Panc1 (cell line): ENCODE measurements around the gene VAMP3. TPM values are rescaled to one million over a fixed set of nuclear protein-coding genes. Genes with fewer than 3 reads are reported as not detected.

Experiments used
- ATAC-seq: fragments of 200-7000 bp; cut with Tn5 transposase; 2 replicates; pipeline ENCODE4 v1.9.1; 2020; ENCODE audit warnings: mild to moderate bottlenecking, moderate library complexity
- BruUV-seq: library from RNA; stranded (reverse); fragments of 400-500 nt; replicated peaks from 2 replicates; lab custom pipeline; 2021; lab: Mats Ljungman, UMichigan
- CTCF ChIA-PET: fragments of 300-600 bp; sonication (Branson Sonifier 250); formaldehyde crosslinking; loops from one replicate; lab custom pipeline; 2022; ENCODE audit warnings: antibody characterized with exemption; lab: Charles Lee
- POLR2A ChIA-PET: fragments of 300-600 bp; sonication (Branson Sonifier 250); formaldehyde crosslinking; loops from one replicate; lab custom pipeline; 2022; ENCODE audit warnings: antibody characterized with exemption; lab: Charles Lee
- DNase-seq: peaks from one replicate; pipeline ENCODE4 v3.0.0-alpha.2; 2010; ENCODE audit warnings: low read depth, low spot score
- H3K27ac ChIP-seq: 2 replicates; pipeline ENCODE4 v1.5.1; 2011; ENCODE audit warnings: mild to moderate bottlenecking, low read length, inconsistent platforms
- H3K27me3 ChIP-seq: fragments of 200-500 bp; sonication (Bioruptor generic); 2 replicates; pipeline ENCODE4 v1.6.0; 2014; ENCODE audit warnings: low read length, inconsistent platforms; ENCODE audit not compliant: control insufficient read depth, insufficient read depth
- H3K36me3 ChIP-seq: fragments of 200-500 bp; sonication (Bioruptor generic); 2 replicates; pipeline ENCODE4 v1.5.1; 2014; ENCODE audit warnings: inconsistent platforms, mild to moderate bottlenecking, low read length, moderate library complexity; ENCODE audit not compliant: control insufficient read depth, insufficient read depth
- H3K4me1 ChIP-seq: 2 replicates; pipeline ENCODE4 v1.5.1; 2011; ENCODE audit warnings: inconsistent platforms, mild to moderate bottlenecking, low read length, moderate library complexity; ENCODE audit not compliant: control insufficient read depth, insufficient read depth
- H3K4me3 ChIP-seq, 2 experiments: 2 replicates each; pipeline ENCODE4 v1.5.1; 2011 to 2012; ENCODE audit warnings: low read depth in 2 of 2, low read length in 2 of 2, mild to moderate bottlenecking in 2 of 2, inconsistent platforms in 1 of 2, moderate library complexity in 1 of 2
- H3K9me3 ChIP-seq: fragments of 200-500 bp; sonication (Bioruptor generic); 2 replicates; pipeline ENCODE4 v1.5.1; 2014; ENCODE audit warnings: low read depth, mild to moderate bottlenecking, inconsistent platforms, low read length, moderate library complexity; ENCODE audit not compliant: control insufficient read depth, insufficient read depth
- CTCF ChIP-seq: fragments of 450-650 bp; IDR thresholded peaks from 2 replicates; pipeline ENCODE4 v1.5.1; 2017; ENCODE audit warnings: mild to moderate bottlenecking
- POLR2AphosphoS5 ChIP-seq: IDR thresholded peaks from 2 replicates; pipeline ENCODE4 v1.6.1; 2012; ENCODE audit warnings: mild to moderate bottlenecking, low read depth, low read length, moderate library complexity
- SIN3A ChIP-seq: IDR thresholded peaks from 2 replicates; pipeline ENCODE4 v1.6.1; 2012; ENCODE audit warnings: low read depth, mild to moderate bottlenecking, low read length, moderate library complexity, borderline replicate concordance; ENCODE audit not compliant: insufficient read depth
- TCF7L2 ChIP-seq: IDR thresholded peaks from 2 replicates; pipeline ENCODE4 v1.6.1; 2011; ENCODE audit warnings: mild to moderate bottlenecking, low read depth, low read length, inconsistent platforms
- in situ Hi-C: cut with HindIII; loops from 2 replicates; pipeline ENCODE4 v1.10.0; 2016; ENCODE audit warnings: low sequenced_read_pairs, low pct_unique_long_range_greater_than_20kb
- intact Hi-C: fragments of 100-400 bp; cut with micrococcal nuclease; formaldehyde crosslinking; loops from one replicate; pipeline ENCODE4 v1.10.0; 2022; ENCODE audit not compliant: unreplicated experiment
- total RNA-seq: library from RNA; stranded (reverse); gene quantifications from one replicate; pipeline ENCODE4 v1.2.1, GENCODE V29; 2021; ENCODE audit not compliant: unreplicated experiment
- TF ChIP-seq, protein P1 (sequence below), 2 experiments: IDR thresholded peaks; 2 replicates each; pipeline ENCODE4 v1.6.1; 2011 to 2012; ENCODE audit warnings: low read depth in 2 of 2, control low read depth in 1 of 2, low read length in 1 of 2, mild to moderate bottlenecking in 1 of 2, moderate library complexity in 1 of 2; ENCODE audit not compliant: insufficient read depth in 1 of 2

The VAMP3 gene
- total RNA-seq, 1 experiment from 2014 or later: 106 TPM

DNA sequence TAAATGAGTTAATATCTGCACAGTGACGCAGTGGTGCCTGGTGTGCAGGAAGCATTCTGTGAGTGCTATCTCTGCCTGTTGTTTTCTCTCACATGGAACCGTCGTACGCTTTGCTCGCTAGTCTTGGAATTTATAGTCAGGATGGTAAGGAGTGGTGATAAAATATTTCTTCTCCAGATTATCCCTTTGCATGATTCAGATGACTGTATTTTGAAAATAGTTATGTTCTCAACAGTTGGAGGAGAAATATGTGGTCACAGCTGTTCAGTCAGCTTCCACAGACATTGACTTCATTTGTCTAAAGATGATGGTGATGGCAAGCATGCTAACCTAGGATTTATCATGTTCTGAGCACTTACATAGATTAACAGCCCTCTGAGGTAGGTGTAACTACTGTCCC, 41.3 kb upstream of the VAMP3 start:
- Histone ChIP-seq H3K4me1 (no peaks in the 10 kb centered on the region), H3K36me3 (no peaks in the 10 kb centered on the region), H3K4me3 (no peak overlapping the region), H3K27ac (no peak overlapping the region), H3K9me3 (no peaks in the 10 kb centered on the region), H3K27me3 (no peaks in the 10 kb centered on the region)
- TF ChIP-seq POLR2AphosphoS5 (no peak), TCF7L2 (no peak), CTCF (no peak)
- CTCF ChIA-PET: no interaction called here
- POLR2A ChIA-PET: no interaction called here
- no peak for DNase-seq
- ATAC-seq: no peak
- in situ Hi-C loops (no loop called here), intact Hi-C loops (no loop called here)
- BruUV-seq: no TSS peak

DNA sequence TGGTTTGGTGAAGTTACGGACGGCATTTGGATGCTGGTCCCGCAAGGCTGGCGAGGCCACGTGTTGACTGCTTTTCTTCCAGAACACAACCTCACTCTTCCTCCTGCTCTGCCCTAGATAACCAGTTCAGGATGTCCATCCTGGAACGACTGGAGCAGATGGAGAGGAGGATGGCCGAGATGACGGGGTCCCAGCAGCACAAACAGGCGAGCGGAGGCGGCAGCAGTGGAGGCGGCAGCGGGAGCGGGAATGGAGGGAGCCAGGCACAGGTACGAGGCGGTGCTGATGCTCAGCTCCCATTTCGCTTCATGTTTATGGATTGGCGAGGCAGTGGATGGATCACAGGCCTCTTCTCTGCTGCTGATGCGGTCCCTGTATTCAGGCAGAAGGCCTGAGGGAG, 38.8 kb upstream of the VAMP3 start:
- CTCF ChIA-PET: interaction anchor here (0.6 kb wide), 1 partner anchor 72 kb away, joined by 3 read pairs; no protein-coding TSS in a partner anchor
- H3K4me3 ChIP-seq: no peak overlapping the region
- DNase-seq: no peak
- H3K27ac ChIP-seq: no peak overlapping the region
- intact Hi-C loops: no loop called here
- TF ChIP-seq CTCF: no peak
- H3K36me3 ChIP-seq: no peaks in the 10 kb centered on the region
- no peaks in the 10 kb centered on the region for H3K4me1 ChIP-seq
- no TSS peak for BruUV-seq
- POLR2A ChIA-PET: no interaction called here
- H3K9me3 ChIP-seq: no peaks in the 10 kb centered on the region
- no peak for ATAC-seq
- H3K27me3 ChIP-seq: no peaks in the 10 kb centered on the region
- in situ Hi-C loops: no loop called here

DNA sequence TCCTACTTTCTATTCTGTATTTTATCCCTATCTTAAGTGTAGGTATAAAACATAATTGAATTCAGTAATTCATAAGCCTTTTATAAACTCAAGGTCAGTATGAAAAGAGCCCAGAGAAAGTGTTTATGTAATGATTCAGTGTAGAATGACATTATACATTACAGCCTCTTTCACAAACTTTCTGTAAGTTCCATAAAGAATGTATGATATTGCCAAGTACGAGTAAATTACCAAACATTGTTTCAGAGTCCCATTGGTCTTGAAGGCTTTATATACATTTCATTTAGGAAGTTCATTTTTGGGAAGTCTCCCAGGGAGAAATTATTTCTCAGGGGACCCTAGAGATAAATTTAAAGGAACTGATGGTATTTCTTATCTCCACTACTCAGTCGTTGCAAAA, 37.8 kb upstream of the VAMP3 start:
- BruUV-seq: no TSS peak
- no peaks in the 10 kb centered on the region for H3K36me3 ChIP-seq
- POLR2A ChIA-PET: no interaction called here
- no peak overlapping the region for H3K27ac ChIP-seq
- in situ Hi-C loops: no loop called here
- no peaks in the 10 kb centered on the region for H3K9me3 ChIP-seq
- H3K4me1 ChIP-seq: no peaks in the 10 kb centered on the region
- no peak for DNase-seq
- no peak overlapping the region for H3K4me3 ChIP-seq
- CTCF ChIA-PET: no interaction called here
- ATAC-seq: no peak
- TF ChIP-seq TCF7L2: no peak
- TF ChIP-seq SIN3A: no peak
- no peak for TF ChIP-seq CTCF
- no peak for TF ChIP-seq POLR2AphosphoS5
- TF ChIP-seq, protein P1, sequence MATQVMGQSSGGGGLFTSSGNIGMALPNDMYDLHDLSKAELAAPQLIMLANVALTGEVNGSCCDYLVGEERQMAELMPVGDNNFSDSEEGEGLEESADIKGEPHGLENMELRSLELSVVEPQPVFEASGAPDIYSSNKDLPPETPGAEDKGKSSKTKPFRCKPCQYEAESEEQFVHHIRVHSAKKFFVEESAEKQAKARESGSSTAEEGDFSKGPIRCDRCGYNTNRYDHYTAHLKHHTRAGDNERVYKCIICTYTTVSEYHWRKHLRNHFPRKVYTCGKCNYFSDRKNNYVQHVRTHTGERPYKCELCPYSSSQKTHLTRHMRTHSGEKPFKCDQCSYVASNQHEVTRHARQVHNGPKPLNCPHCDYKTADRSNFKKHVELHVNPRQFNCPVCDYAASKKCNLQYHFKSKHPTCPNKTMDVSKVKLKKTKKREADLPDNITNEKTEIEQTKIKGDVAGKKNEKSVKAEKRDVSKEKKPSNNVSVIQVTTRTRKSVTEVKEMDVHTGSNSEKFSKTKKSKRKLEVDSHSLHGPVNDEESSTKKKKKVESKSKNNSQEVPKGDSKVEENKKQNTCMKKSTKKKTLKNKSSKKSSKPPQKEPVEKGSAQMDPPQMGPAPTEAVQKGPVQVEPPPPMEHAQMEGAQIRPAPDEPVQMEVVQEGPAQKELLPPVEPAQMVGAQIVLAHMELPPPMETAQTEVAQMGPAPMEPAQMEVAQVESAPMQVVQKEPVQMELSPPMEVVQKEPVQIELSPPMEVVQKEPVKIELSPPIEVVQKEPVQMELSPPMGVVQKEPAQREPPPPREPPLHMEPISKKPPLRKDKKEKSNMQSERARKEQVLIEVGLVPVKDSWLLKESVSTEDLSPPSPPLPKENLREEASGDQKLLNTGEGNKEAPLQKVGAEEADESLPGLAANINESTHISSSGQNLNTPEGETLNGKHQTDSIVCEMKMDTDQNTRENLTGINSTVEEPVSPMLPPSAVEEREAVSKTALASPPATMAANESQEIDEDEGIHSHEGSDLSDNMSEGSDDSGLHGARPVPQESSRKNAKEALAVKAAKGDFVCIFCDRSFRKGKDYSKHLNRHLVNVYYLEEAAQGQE (IDR thresholded peaks at IDR 0.05; ENCODE audit: insufficient read depth in 1 of 2, low read depth in 2 of 2, low read length in 1 of 2): no peak
- H3K27me3 ChIP-seq: no peaks in the 10 kb centered on the region
- intact Hi-C loops: no loop called here
